ENCODE measurements around the gene GOLGA8G.
"Not testable (repeated sequence)": the region's sequence is repeated elsewhere in the genome, so short reads cannot be mapped to it uniquely, and the experiment has no call there.

GOLGA8G gene, protein sequence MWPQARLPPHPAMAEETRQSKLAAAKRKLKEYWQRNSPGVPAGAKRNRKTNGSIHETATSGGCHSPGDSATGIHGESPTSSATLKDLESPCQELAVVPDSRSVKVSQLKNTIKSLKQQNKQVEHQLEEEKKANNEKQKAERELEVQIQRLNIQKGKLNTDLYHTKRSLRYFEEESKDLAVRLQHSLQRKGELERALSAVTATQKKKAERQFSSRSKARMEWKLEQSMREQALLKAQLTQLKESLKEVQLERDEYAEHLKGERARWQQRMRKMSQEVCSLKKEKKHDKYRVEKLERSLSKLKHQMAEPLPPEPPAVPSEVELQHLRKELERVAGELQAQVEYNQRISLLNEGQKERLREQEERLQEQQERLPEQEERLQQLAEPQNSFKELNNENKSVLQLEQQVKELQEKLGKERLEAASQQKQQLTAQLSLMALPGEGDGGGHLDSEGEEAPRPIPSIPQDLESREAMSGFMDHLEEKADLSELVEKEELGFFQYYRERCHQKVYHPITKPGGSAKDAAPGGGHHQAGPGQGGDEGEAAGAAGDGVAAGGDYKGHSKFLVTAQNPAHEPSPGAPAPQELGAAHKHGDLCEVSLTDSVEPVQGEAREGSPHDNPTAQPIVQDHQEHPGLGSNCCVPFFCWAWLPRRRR

DNA sequence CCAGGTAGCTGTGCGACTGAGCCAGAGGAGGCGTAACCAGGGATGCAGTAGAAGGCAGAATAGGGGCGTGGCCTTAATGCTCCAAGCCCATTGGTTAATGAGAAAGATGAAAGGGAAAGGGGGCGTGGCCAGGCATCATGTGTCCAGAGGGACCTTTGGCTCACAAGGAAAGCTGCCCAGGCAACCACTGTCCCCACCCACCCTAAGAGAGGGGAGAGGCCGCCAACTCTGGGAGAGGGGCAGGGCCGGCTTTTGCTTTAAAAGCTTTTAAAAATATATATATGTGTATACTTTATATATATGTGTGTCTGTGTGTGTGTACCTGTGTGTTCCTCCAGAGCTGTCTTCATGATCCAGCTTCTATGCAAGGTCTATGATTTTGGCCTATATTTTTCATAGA lies at the start of gene GOLGA8G:
Gene GOLGA8G (minus strand): TSS at position 18 of the 400 bp plus-strand sequence. CDS start 62 bp downstream, outside the sequence.
- DNase-seq = not testable (repeated sequence)

DNA sequence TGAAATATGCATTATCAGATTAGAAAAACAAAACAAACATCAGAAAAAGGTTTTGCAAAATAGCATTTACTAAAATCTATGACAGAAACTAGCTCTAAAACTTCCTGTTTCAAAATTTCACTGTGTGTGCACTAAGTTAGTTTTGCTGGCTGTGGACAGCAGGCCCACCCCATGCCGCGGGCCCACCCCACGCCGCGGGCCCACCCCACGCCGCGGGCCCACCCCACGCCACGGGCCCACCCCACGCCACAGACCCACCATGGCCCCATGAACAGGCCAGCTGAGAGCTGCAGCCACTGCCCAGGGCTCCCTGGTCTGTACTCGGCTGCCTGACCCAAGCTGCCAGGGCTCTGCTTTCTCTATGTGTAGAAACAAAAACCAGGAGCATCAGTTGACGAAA lies 40.6 kb upstream of the GOLGA8G start:
- not testable (repeated sequence) for DNase-seq

DNA sequence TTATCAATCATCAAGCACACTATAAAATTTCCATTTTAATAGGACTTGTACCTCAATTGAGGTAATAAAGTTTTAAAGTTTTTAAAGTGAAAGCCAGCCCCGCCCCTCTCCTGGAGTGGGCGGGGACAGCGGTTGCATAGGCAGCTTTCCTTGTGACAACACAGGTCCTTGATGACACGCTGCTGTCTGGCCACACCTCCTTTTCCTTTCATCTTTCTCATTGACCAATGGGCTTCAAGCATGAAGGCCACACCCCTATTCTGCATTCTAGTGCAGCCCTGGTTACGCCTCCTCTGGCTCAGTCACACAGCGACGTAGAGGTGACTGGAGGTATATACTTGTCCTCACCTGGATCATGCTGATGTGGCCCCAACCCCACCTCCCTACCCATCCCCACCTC lies 20.5 kb upstream of the GOLGA8G start, which contains the start of gene GOLGA6L25:
Gene GOLGA6L25 (plus strand): TSS at position 301 of the 400 bp plus-strand sequence. CDS start 61 bp downstream, at position 362.
- not testable (repeated sequence) for DNase-seq

DNA sequence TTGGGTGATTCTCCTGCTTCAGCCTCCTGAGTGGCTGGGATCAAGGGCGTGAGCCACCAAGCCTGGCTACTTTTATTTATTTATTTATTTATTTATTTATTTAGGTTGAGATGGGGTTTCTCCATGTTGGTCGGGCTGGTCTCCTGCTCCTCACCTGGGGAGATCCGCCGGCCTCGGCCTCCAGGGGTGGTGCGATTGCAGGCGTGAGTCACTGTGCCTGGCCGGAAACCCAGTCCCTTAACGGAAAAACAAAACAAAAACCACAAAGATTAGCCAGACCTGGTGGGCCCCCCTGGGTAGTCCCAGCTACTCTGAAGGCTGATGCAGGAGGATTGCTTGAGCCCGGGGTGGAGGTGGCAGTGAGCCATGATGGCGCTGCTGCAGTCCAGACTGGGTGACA lies 17.6 kb downstream of the GOLGA8G start:
- DNase-seq = not testable (repeated sequence)

DNA sequence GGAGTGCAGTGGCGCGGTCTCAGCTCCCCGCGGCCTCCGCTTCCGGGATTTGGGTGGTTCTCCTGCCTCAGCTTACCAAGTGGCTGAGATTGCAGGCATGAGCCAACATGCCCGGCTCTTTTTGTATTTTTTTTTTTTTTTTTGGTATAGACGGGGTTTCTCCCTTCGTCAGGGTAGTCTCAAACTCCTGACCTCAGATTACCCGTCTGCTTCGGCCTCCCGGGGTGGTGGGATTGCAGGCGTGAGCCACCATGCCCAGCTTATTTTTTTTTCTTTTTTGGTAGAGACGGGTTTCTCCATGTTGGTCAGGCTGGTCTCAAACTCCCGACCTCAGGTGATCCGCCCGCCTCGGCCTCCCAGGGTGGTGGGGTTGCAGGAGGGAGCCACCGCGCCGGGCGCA lies 18.6 kb downstream of the GOLGA8G start:
- not testable (repeated sequence) for DNase-seq

DNA sequence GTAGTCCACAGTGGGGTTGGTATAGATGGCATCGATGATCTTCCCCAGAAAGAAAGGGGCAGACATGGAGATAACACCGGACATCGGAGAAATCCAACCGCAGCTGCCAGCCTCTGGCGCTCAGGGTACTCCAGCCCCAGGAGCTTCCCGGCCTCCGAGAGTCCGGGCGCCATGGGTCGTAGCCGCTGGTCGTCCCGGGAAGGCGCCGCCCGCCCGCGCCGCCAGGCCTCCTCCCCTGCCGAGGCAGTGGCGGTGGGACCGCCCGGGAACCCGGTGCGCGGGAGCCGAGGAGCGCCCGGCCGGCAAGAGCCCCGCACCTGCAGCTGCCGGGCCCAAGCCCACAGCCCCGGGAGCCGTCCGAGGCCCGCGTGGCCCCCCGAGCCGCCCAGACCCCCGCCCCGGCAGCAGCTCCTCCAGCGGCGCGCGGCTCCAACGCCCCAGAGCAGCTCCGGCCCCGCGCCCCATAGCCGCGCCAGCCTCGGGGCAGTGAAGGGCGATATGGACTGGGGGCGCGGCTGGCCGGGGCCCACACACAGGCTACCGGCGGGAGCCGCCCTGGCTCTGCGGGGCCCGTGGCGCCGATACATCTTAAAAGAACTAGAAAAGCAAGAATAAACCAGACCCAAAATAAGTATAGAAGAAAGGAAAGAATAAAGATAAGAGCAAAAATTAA lies 24.4 kb downstream of the GOLGA8G start:
- not testable (repeated sequence) for DNase-seq

DNA sequence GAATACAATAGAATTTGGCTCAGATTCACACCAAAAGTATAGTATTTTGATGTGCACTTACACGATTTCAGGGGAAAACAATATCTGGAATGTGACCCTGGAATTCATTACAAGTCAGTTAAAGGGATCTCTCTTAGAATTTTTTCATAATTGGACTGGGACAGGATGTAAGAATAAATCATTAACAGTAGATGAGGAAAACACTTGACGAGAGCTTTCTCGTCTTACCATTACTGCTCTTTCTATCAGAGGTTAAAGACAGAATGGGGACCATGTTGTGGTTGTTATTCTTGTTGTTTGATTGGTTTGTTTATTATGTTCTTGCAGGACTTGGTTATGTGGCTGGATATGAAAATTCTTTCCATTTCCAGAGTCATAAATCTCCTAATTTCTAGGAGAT lies 51.4 kb downstream of the GOLGA8G start:
- not testable (repeated sequence) for DNase-seq

Measured in stimulated activated CD4-positive, alpha-beta T cell treated with anti-CD3 and anti-CD28 coated beads, Interleukin-15, amount 100 ng/mL, for 24 hours (primary cell).